Measurements from ENCODE around the gene UBE2Q2. TPM values are rescaled to one million over a fixed set of nuclear protein-coding genes. Genes with fewer than 3 reads are reported as not detected.

Gene UBE2Q2
- total and polyA plus RNA-seq, 7 donors, result 9.3 to 32.2 (median 15.9) TPM

DNA sequence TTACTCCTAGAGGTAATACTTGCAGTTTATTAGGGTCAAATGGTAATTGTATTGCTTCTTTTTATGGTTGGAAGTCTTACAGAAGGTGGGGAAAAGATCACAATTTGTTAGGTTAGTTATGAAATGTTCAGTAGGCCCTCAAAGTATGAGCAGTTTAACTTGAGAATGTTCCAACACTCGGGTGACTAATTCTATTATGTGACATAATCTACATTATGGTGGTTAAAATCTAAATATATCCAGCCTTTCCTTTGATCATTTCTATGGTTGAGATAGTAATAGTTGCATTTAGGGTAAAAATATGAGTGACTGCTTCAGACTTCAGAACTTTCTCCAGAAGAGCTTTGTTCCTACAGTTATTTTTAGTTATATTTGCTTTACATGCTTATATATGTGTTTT lies 40.8 kb downstream of the UBE2Q2 start:
- ATAC-seq (no peak), DNase-seq (no peak)
- no peaks in the 10 kb centered on the region for H3K4me1 ChIP-seq
- 67 to 79% (median 73%) methylated on average over 1 of the region's 1 CpG for WGBS, 3 donors
- H3K27ac ChIP-seq, result no peak overlapping the region
- no peaks in the 10 kb centered on the region for H3K27me3 ChIP-seq (ENCODE audit: insufficient read depth in 3 of 3, low read length in 2 of 3)
- H3K4me3 ChIP-seq, result no peak overlapping the region
- no peaks in the 10 kb centered on the region for H3K9me3 ChIP-seq
- TF ChIP-seq, protein P1, sequence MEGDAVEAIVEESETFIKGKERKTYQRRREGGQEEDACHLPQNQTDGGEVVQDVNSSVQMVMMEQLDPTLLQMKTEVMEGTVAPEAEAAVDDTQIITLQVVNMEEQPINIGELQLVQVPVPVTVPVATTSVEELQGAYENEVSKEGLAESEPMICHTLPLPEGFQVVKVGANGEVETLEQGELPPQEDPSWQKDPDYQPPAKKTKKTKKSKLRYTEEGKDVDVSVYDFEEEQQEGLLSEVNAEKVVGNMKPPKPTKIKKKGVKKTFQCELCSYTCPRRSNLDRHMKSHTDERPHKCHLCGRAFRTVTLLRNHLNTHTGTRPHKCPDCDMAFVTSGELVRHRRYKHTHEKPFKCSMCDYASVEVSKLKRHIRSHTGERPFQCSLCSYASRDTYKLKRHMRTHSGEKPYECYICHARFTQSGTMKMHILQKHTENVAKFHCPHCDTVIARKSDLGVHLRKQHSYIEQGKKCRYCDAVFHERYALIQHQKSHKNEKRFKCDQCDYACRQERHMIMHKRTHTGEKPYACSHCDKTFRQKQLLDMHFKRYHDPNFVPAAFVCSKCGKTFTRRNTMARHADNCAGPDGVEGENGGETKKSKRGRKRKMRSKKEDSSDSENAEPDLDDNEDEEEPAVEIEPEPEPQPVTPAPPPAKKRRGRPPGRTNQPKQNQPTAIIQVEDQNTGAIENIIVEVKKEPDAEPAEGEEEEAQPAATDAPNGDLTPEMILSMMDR (IDR thresholded peaks at IDR 0.05), result no peak
- intact Hi-C loops (cut with DNase I), result no loop called here
- peaks cover 0 to 13% of the 10 kb centered on the region in 2 donors for H3K36me3 ChIP-seq (ENCODE audit: insufficient read depth in 1 of 2, low read depth in 1 of 2)

DNA sequence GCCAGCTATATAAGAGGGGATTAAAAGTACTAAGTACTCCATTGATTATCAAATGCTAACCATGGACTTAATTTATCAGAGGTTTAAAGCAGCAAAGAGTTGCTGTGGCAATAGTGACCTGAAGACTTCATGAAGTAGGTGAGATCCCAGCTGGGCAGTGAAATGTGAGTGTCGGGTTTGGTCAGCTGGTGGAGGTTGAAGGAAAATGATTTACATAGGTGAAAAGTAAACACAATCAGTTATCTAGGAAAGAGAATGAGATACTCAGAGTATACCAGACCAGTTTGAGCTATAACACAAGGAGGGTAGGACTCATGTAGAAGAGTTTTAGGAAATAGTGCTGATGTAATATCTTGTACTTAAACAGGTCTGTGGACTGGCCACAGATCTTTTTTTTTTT lies 43.9 kb downstream of the UBE2Q2 start:
- 95 to 100% (median 95%) methylated on average over 1 of the region's 1 CpG for WGBS, 3 donors
- Histone ChIP-seq H3K9me3 (no peaks in the 10 kb centered on the region), H3K36me3 (ENCODE audit: insufficient read depth in 1 of 2, low read depth in 1 of 2) (peaks cover 0 to 11% of the 10 kb centered on the region in 2 donors), H3K4me1 (no peaks in the 10 kb centered on the region), H3K27ac (no peak overlapping the region), H3K4me3 (no peak overlapping the region), H3K27me3 (ENCODE audit: insufficient read depth in 3 of 3, low read length in 2 of 3) (no peaks in the 10 kb centered on the region)
- TF ChIP-seq, protein P1 (IDR thresholded peaks at IDR 0.05), result no peak
- DNase-seq, result no peak
- ATAC-seq, result no peak
- intact Hi-C loops (cut with DNase I), result no loop called here

DNA sequence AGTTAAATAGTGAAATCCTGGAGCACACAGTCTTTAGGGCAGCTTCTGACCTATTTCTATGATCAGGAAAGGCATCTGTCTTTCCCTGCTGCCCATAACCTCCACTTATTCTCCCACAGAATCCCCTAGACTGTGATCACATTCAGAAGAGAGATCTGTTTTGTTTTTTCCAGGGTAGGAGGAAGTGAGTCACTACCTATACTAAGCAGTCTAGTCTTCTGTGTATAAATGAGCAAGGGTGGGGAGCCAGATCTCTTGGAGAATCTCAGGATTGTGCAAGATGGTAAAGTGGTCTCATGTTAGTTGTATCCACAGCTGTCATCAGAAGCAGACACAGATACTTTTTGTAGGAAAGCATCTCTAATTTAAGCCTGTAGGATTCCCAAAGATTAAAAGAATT lies 48.6 kb downstream of the UBE2Q2 start:
- H3K4me3 ChIP-seq, result no peak overlapping the region
- ATAC-seq (peak in 2 of 4 donors; percentile 38 to 76), DNase-seq (no peak)
- H3K4me1 ChIP-seq, result no peaks in the 10 kb centered on the region
- no peaks in the 10 kb centered on the region for H3K9me3 ChIP-seq
- intact Hi-C loops (cut with DNase I), result no loop called here
- TF ChIP-seq, protein P1 (IDR thresholded peaks at IDR 0.05), result no peak
- no peaks in the 10 kb centered on the region for H3K27me3 ChIP-seq (ENCODE audit: insufficient read depth in 3 of 3, low read length in 2 of 3)
- peaks cover 0 to 9% of the 10 kb centered on the region in 2 donors for H3K36me3 ChIP-seq (ENCODE audit: insufficient read depth in 1 of 2, low read depth in 1 of 2)
- peak overlapping the region; percentile 65 for H3K27ac ChIP-seq

DNA sequence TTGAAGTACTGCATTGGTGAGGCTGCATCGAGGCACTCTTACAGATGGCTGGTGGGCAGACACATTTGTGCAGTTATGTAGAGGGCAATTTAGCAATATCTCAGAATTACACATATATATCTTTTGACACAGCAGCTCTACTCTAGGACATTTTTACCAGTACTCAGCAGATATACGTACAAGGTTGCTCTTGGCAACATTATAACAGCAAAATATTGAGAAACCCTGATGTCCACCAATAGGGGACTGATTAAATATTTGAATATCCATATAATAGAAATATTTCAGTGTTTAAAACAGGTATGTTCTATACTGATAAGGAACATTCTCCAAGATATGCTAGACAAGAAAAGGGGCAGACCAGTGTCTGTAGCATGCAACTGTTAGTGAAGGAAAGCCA lies 52.5 kb downstream of the UBE2Q2 start:
- ATAC-seq (no peak), DNase-seq (no peak)
- no peaks in the 10 kb centered on the region for H3K27me3 ChIP-seq (ENCODE audit: insufficient read depth in 3 of 3, low read length in 2 of 3)
- TF ChIP-seq, protein P1 (IDR thresholded peaks at IDR 0.05), result no peak
- H3K4me1 ChIP-seq, result no peaks in the 10 kb centered on the region
- no peaks in the 10 kb centered on the region for H3K9me3 ChIP-seq
- H3K4me3 ChIP-seq, result no peak overlapping the region
- peaks cover 0 to 15% of the 10 kb centered on the region in 2 donors for H3K36me3 ChIP-seq (ENCODE audit: insufficient read depth in 1 of 2, low read depth in 1 of 2)
- intact Hi-C loops (cut with DNase I), result no loop called here
- WGBS, 3 donors, result 85 to 91% (median 88%) methylated on average over 2 of the region's 2 CpGs
- no peak overlapping the region for H3K27ac ChIP-seq

DNA sequence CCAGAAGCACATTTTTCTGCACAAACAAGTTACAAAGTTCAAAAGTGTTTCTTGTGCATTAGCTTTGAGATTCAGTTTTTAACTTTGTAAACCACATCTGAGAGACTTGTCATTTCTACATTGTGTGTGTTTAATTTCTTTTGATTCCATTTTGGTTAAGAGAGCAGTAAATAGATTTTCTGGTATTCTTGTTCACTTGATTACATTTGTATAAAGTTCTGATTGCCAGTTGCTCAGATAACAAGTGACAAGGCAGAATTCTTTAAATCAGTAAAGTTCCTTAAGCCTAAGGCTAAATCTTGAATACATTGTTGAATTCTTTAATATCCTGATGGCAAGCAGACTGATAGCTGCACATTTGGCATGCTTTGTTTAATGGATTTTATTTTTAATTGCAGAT lies 57.3 kb downstream of the UBE2Q2 start:
- Histone ChIP-seq H3K4me3 (no peak overlapping the region), H3K27ac (no peak overlapping the region), H3K27me3 (ENCODE audit: insufficient read depth in 3 of 3, low read length in 2 of 3) (no peaks in the 10 kb centered on the region), H3K4me1 (peaks cover 13% of the 10 kb centered on the region), H3K9me3 (no peaks in the 10 kb centered on the region), H3K36me3 (ENCODE audit: insufficient read depth in 1 of 2, low read depth in 1 of 2) (peaks cover 4 to 10% of the 10 kb centered on the region in 2 donors)
- DNase-seq, result no peak
- no peak for ATAC-seq
- TF ChIP-seq, protein P1 (IDR thresholded peaks at IDR 0.05), result no peak
- intact Hi-C loops (cut with DNase I), result loop anchor here in 1 of 2 donors (5.0 kb wide), 1 partner anchor 58 kb away; the partner anchor contains the start of gene UBE2Q2
